DMS79 (cell line): Measurements from ENCODE around the gene PSMB2.
A peak's percentile ranks its signal among the peaks of the same experiment; 100 is the strongest.

Experiments
- DNase-seq: peaks from one replicate; lab custom pipeline; 2025; lab: John Stamatoyannopoulos, UW

PSMB2 gene

GRCh38 chr1:35556484-35557117 lies 84.7 kb downstream of the PSMB2 start:
- DNase-seq = no peak

GRCh38 chr1:35555601-35556477 lies 85.5 kb downstream of the PSMB2 start:
- DNase-seq = peak; percentile 21

GRCh38 chr1:35555212-35555584 lies 86.1 kb downstream of the PSMB2 start:
- no peak for DNase-seq

- DNase-seq = peak; percentile 61
Observed at GRCh38 chr1:35554266-35555211, 86.8 kb downstream of the PSMB2 start.

GRCh38 chr1:35553851-35554250 lies 87.5 kb downstream of the PSMB2 start:
- DNase-seq = no peak
